IMR-90 (cell line): Measurements from ENCODE around the gene LDLRAD1.
"Not testable (repeated sequence)": the region's sequence is repeated elsewhere in the genome, so short reads cannot be mapped to it uniquely, and the experiment has no call there.

Experiments
- BHLHE40 ChIP-seq: fragments of 150-350 bp; IDR thresholded peaks from 2 replicates; pipeline ENCODE4 v1.6.1; 2016; ENCODE audit warnings: mild to moderate bottlenecking, low read depth, low read length
- CTCF ChIP-seq: conservative IDR thresholded peaks from 2 replicates; pipeline ENCODE4 v1.5.1; 2012; ENCODE audit warnings: mild to moderate bottlenecking, low read depth, low read length, improper control_type of control experiment
- MXI1 ChIP-seq: IDR thresholded peaks from 2 replicates; pipeline ENCODE4 v1.6.1; 2012; ENCODE audit warnings: low read depth, mild to moderate bottlenecking, low read length, moderate library complexity, borderline replicate concordance

DNA sequence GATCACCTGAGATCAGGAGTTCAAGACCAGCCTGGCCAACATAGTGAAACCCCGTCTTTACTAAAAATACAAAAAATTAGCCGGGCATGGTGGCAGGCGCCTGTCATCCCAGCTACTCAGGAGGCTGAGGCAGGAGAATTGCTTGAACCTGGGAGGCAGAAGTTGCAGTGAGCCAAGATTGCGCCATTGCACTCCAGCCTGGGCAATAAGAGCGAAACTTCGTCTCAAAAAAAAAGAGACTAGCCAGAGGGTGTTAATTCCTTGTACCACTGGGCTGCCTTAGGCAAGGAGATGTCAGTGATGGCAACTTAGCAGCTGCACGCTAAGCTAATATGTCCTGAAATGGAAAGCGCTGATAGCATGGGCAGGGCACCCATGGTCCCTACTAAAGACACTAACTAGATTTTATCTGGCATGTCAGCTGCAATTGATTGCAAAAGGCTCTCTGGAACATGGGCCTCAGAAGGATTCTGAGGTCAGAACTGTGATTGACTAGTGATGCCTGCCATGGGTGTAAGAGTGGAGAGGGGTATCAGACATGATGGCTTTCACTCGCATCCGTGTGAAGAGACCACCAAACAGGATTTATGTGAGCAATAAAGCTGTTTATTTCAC, 1.7 kb upstream of the LDLRAD1 start:
- TF ChIP-seq MXI1, CTCF, BHLHE40: not testable (repeated sequence)
